ENCODE data around the gene RCOR3.

Gene RCOR3

DNA sequence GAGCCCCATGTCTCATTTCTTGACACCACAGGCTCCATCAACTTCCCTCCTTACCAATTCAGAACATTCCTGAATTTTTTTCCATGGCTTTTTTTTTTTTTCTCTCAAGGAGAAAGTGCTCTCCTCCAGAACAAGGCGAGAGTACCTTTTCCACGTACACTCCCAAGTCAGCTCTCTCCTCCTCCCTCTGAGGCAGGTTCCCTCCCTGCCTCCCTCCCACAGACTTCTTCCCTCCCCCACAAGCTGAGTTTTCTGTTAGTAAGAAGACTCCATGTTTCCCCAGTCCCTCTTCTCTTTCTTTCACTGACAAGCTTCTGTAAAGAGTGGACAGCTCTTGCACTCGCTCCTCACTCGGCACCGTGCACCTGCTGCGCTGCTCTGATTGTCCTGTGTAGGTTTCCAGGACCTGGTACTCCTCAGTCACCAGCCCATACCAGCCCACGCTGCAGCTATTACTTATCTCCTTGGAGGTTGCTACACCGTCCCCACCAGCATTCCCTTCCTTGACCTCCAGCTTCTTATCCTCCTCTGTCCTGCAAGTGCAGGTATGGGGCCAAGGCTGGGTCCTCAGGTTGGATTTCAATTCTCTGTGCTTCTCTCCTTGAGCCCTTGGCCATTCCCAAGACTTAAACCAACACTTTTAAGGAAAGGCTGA, 71.2 kb downstream of the RCOR3 start:
- H3K4me2 ChIP-seq = peak overlapping the region; percentile 97; the same call in 1 of the 2 replicates

DNA sequence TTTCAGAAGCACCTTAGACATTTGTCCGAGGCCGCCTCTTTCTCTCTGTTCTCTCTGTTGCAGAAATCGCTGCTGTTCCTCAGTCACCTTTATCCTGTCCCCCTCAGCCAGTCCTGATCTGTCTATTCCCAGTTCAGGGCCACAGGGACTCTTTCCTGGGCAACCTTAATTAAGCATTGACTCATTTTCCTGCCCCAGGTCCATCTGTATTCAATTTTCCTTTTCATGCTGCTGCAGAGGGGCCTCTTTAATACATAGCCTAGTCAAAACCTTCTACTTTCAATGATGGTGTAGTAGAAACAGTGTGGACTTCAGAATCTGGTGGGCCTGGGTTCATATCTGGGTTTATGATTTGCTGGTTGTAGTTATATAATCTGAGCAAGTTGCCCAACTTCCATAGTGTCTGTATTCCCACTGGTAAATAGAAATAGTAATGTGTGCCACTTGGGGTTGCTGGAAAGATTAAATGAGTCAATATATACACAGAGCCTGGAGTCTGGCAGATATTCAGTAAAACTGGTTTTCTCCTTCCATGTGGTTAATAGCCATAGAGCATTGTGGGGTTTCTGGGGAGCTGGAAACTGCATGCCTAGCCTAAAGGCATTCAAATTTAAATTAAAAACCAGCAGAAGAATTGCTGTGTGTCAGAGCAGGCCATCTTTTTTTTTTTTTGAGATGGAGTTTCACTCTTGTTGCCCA, 72.0 kb downstream of the RCOR3 start:
- Histone ChIP-seq H3K27ac (no peak overlapping the region), H3K27me3 (no peaks in the 10 kb centered on the region), H3K4me2 (no peak overlapping the region), H3K4me1 (peaks cover 67% of the 10 kb centered on the region), H3K36me3 (no peaks in the 10 kb centered on the region), H3K9ac (no peak overlapping the region), H4K20me1 (peaks cover 83% of the 10 kb centered on the region), H3K9me3 (no peaks in the 10 kb centered on the region), H3K4me3 (no peak overlapping the region)
- TF ChIP-seq Cebpa-rat (IDR thresholded peaks at IDR 0.05) = no peak

More for the DNA sequence above, 71.2 kb downstream of the RCOR3 start:
- TF ChIP-seq Cebpa-rat (IDR thresholded peaks at IDR 0.05) = no peak
- no peaks in the 10 kb centered on the region for H3K36me3 ChIP-seq
- peaks cover 75% of the 10 kb centered on the region for H4K20me1 ChIP-seq
- no peak overlapping the region for H3K4me3 ChIP-seq
- H3K4me1 ChIP-seq = peaks cover 65% of the 10 kb centered on the region
- H3K27ac ChIP-seq = no peak overlapping the region
- H3K9me3 ChIP-seq = no peaks in the 10 kb centered on the region
- H3K9ac ChIP-seq = no peak overlapping the region
- no peaks in the 10 kb centered on the region for H3K27me3 ChIP-seq

DNA sequence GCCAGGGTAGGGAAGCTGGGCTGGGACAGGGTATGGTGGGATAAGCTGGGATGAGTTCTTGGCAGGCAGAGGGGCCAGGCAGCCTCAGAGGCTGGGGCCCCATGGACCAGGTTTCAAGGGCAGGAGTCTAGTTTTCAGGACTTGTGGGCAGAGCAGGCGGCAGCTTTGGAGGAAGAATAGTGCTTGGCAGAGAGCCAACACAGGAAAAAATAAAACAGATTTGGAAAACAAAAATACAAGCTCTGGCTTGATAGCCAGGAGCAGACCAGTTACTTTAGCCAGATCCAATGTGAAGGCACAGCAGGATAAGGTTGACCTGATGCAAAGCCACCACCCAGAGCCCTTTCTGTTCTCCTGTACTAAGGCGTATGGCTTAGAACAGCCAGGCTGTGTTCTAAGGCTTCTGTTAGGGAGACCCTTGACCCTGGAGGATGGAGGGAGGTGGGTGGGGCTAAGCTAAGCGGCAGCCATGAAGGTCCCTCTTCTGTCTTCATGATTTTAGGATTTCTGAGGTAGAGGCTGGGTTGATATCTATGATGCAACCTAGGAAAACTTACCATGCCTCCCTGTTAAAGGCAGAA, 73.0 kb downstream of the RCOR3 start:
- Histone ChIP-seq H3K4me1 (peaks cover 74% of the 10 kb centered on the region), H3K36me3 (0 out of 2 replicates have a peak, but pooled peaks cover 2% of the 10 kb centered on the region), H4K20me1 (peaks cover 93% of the 10 kb centered on the region), H3K4me2 (peak overlapping the region; percentile 33), H3K9me3 (no peaks in the 10 kb centered on the region), H3K9ac (no peak overlapping the region), H3K27me3 (no peaks in the 10 kb centered on the region), H3K4me3 (no peak overlapping the region), H3K27ac (no peak overlapping the region)
- no peak for TF ChIP-seq Cebpa-rat (IDR thresholded peaks at IDR 0.05)

DNA sequence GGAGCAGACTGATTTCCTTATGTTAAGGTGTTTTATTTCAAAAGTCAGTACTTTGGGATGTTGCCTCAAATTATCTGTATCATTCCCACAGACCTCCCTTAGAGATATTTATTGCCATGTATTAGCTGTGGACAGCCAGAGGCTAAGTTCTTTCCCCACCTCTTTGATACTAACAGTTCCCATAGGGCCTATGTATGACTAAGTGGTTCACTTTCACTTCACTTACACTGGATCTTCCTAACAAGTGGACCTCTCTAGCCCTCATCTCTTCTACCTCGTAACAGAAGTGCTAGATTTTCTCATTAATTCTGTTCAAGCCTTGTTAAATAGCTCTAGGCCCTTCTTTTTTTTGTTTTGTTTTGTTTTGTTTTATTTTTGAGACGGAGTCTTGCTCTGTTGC, 73.7 kb downstream of the RCOR3 start:
- H3K4me2 ChIP-seq = no peak overlapping the region
- no peak overlapping the region for H3K27ac ChIP-seq
- H3K4me1 ChIP-seq = peaks cover 73% of the 10 kb centered on the region
- H4K20me1 ChIP-seq = peaks cover 97% of the 10 kb centered on the region
- H3K36me3 ChIP-seq = 0 out of 2 replicates have a peak, but pooled peaks cover 5% of the 10 kb centered on the region
- no peaks in the 10 kb centered on the region for H3K9me3 ChIP-seq
- no peak overlapping the region for H3K4me3 ChIP-seq
- no peak overlapping the region for H3K9ac ChIP-seq
- no peak for TF ChIP-seq Cebpa-rat (IDR thresholded peaks at IDR 0.05)
- no peaks in the 10 kb centered on the region for H3K27me3 ChIP-seq

DNA sequence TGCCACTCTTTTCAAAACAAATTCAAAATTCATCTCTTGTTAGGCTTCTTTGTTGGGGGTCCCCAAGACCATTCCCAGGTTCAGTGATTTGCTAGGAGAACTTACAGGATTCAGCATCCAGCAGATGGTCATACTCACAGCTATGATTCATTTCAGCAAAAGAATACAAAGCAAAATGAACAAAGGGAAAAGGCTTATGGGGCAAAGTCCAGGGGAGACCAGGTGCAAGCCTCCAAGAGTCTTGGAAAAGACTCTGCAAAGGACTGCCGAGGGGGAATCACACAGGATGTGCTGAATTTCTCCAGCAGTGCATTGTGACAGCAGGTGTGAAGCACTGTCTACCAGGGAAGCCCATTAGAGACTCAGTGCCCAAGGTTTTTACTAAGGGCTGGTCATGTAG, 74.7 kb downstream of the RCOR3 start:
- no peak for TF ChIP-seq Cebpa-rat (IDR thresholded peaks at IDR 0.05)
- Histone ChIP-seq H3K4me1 (peaks cover 63% of the 10 kb centered on the region), H3K9me3 (no peaks in the 10 kb centered on the region), H3K36me3 (peaks cover 9% of the 10 kb centered on the region; the same call in 1 of the 2 replicates), H3K4me2 (no peak overlapping the region), H3K27ac (no peak overlapping the region), H3K4me3 (no peak overlapping the region), H3K27me3 (no peaks in the 10 kb centered on the region), H3K9ac (no peak overlapping the region), H4K20me1 (peaks cover 96% of the 10 kb centered on the region)

DNA sequence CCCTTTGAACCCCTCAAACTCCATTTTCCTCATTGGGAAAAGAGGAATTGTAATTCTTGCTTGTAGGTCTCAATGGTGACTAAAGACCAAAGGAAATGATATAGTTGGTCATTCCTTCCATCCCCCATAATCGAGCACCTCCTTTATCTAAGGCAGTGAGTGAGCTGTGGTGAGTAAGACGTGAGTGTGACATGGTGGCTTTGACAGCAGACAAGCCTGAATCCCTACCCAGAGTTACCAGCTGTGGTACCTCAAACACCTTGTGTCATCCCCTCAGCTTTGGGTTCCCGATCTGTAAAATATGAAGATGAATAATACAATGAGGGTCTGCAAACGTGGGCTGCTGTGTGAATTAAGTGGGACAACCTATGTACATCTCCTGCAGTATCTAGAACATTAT, 75.8 kb downstream of the RCOR3 start:
- H3K27ac ChIP-seq = no peak overlapping the region
- H3K4me3 ChIP-seq = no peak overlapping the region
- H4K20me1 ChIP-seq = peaks cover 95% of the 10 kb centered on the region
- TF ChIP-seq Cebpa-rat (IDR thresholded peaks at IDR 0.05) = no peak
- no peaks in the 10 kb centered on the region for H3K9me3 ChIP-seq
- H3K4me2 ChIP-seq = peak overlapping the region; percentile 85
- H3K4me1 ChIP-seq = peaks cover 61% of the 10 kb centered on the region
- peaks cover 17% of the 10 kb centered on the region; the same call in 1 of the 2 replicates for H3K36me3 ChIP-seq
- H3K27me3 ChIP-seq = no peaks in the 10 kb centered on the region
- no peak overlapping the region for H3K9ac ChIP-seq

DNA sequence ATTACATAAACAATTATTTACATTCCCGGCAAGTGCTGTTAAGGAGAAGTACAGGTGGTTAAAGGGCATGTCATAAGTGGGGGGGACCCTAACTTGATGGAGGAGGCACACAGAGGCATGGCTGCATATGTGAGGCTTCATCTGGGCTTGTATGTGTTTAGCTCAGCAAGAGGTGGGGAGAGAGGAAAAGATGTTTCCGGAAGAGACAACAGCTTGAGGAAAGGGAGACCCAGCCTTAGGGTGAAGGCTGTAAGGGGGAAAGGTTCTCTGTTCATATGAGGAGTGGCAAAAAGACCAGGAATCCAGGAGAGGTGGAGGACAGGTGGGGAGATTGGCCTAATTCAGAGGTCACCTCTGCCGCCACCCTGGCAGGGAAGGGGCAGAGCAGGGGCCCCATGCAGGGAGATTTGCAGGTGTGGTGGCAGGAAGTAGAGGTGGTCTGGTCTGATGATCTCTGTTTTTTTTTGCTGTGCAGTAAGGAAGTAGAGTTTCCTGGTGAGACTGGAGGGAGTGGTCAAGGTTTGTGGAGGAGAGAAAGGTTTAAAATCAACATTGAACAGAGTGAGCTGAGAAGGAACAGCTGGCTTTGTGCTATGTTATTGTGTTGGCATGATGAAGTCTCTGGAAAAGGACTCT, 76.5 kb downstream of the RCOR3 start:
- H3K4me3 ChIP-seq = no peak overlapping the region
- peaks cover 58% of the 10 kb centered on the region for H3K4me1 ChIP-seq
- H3K4me2 ChIP-seq = peak overlapping the region; percentile 85
- peak overlapping the region; percentile 65 for H3K9ac ChIP-seq
- no peak for TF ChIP-seq Cebpa-rat (IDR thresholded peaks at IDR 0.05)
- H4K20me1 ChIP-seq = peaks cover 89% of the 10 kb centered on the region
- H3K27ac ChIP-seq = peak overlapping the region; percentile 71
- H3K27me3 ChIP-seq = no peaks in the 10 kb centered on the region
- H3K36me3 ChIP-seq = peaks cover 17% of the 10 kb centered on the region; the same call in 1 of the 2 replicates
- no peaks in the 10 kb centered on the region for H3K9me3 ChIP-seq

DNA sequence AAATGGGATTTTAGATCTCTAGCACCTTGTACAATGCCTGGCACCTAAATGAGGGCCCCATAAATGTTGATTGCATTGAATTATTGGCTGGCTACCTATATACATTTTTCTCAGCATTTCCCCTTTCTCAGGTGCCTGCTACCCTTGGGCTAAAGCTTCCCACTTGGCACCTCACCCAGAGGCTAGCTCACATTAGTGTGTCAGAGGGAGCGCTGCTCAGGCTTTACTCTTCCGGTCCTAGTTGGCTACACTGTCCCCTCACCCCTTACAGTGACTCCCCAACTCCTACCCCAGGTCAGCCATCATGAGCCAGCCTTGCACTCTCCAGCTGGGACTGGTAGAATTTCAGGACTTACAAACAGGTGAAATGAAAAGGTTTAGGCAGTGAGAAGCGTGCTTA, 77.0 kb downstream of the RCOR3 start:
- Histone ChIP-seq H3K9ac (peak overlapping the region; percentile 65; the same call in 1 of the 2 replicates), H3K27me3 (no peaks in the 10 kb centered on the region), H3K27ac (peak overlapping the region; percentile 71), H3K4me3 (no peak overlapping the region), H3K4me2 (peak overlapping the region; percentile 85), H3K9me3 (no peaks in the 10 kb centered on the region), H3K4me1 (peaks cover 54% of the 10 kb centered on the region), H3K36me3 (peaks cover 17% of the 10 kb centered on the region; the same call in 1 of the 2 replicates), H4K20me1 (peaks cover 89% of the 10 kb centered on the region)
- no peak for TF ChIP-seq Cebpa-rat (IDR thresholded peaks at IDR 0.05)

DNA sequence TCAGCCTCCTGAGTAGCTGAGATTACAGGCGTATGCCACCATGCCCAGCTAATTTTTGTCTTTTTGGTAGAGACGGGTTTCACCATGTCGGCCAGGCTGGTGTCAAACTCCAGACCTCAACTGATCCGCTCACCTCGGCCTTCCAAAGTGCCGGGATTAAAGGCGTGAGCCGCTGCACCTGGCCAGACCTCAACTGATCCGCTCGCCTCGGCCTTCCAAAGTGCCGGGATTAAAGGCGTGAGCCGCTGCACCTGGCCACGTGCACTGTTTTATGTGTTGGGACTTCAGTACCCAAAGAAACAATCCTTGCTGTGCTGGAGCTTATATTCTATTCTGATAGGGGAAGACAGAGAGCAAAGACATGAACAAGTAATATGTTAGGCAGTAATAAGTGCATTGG, 77.6 kb downstream of the RCOR3 start:
- no peak overlapping the region for H3K9ac ChIP-seq

More for the DNA sequence above, 77.6 kb downstream of the RCOR3 start:
- H3K27ac ChIP-seq = no peak overlapping the region
- no peaks in the 10 kb centered on the region for H3K9me3 ChIP-seq
- TF ChIP-seq Cebpa-rat (IDR thresholded peaks at IDR 0.05) = no peak
- peaks cover 89% of the 10 kb centered on the region for H4K20me1 ChIP-seq
- peaks cover 49% of the 10 kb centered on the region for H3K4me1 ChIP-seq
- peaks cover 17% of the 10 kb centered on the region; the same call in 1 of the 2 replicates for H3K36me3 ChIP-seq
- no peaks in the 10 kb centered on the region for H3K27me3 ChIP-seq
- 0 out of 2 replicates have a peak overlapping the region, but pooled peaks have one; percentile 85 for H3K4me2 ChIP-seq
- no peak overlapping the region for H3K4me3 ChIP-seq

All from BLaER1 (cell line).